ENCODE results near the gene PABPN1L. TPM values are rescaled to one million over a fixed set of nuclear protein-coding genes. Genes with fewer than 3 reads are reported as not detected.

Gene PABPN1L
- total and polyA plus RNA-seq, 2 of the 8 experiments (the other 6 are each of a cell fraction or from before 2014, with no cell fraction given) = not detected

DNA sequence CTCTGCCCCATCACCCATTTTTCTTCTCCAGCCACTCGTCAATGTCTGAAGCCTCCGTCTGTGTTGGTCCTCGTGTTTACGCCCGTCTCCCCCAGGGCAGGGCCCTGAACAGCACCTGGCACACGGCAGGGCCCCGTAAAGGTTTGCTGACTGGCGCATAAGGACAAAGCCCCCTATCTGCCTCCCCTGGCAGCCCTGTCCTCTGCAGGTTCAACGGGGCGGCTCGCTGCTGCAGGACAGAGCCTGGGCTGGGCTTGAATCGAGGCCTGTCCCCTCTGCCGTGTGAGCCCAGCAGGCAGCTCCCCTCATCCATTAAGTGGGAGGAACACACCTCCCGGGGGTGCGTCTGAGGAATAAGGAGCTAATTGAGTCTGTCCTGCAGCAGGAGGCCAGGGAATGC, 46.1 kb upstream of the PABPN1L start:
- H4K91ac ChIP-seq (replicated peaks; ENCODE audit: insufficient read length, low read length) = peak overlapping the region; percentile 47
- H2AFZ ChIP-seq (ENCODE audit: low read length) = no peak overlapping the region
- DNase-seq (ENCODE audit: low read depth in 1 of 2, low spot score in 2 of 2) (no peak), FAIRE-seq (no peak)
- no peak overlapping the region; the same call in 1 of the 2 replicates for H2BK12ac ChIP-seq (ENCODE audit: low read depth, low read length)
- no peak overlapping the region for H2BK15ac ChIP-seq (ENCODE audit: low read length)
- no peaks in the 10 kb centered on the region for H3K36me3 ChIP-seq (ENCODE audit: control insufficient read depth in 2 of 4, insufficient read depth in 4 of 4, low read length in 3 of 4)
- TF ChIP-seq BCL11A (IDR thresholded peaks at IDR 0.05; ENCODE audit: low read depth in 2 of 2, low read length in 2 of 2) (no peak), SP2 (IDR thresholded peaks at IDR 0.05; ENCODE audit: low read length) (no peak), EGR1 (IDR thresholded peaks at IDR 0.05; ENCODE audit: borderline replicate concordance, low read depth, low read length) (no peak), GTF2F1 (IDR thresholded peaks at IDR 0.05; ENCODE audit: borderline replicate concordance, low read depth, low read length) (no peak), TAF1 (IDR thresholded peaks at IDR 0.05; ENCODE audit: low read depth, low read length) (no peak), CREB1 (IDR thresholded peaks at IDR 0.05) (no peak), FOSL1 (IDR thresholded peaks at IDR 0.05; ENCODE audit: insufficient read depth, low read depth, low read length) (no peak), SIX5 (IDR thresholded peaks at IDR 0.05; ENCODE audit: low read depth, low read length) (no peak), CHD1 (IDR thresholded peaks at IDR 0.05; ENCODE audit: low read depth, low read length) (no peak), NANOG (IDR thresholded peaks at IDR 0.05; ENCODE audit: insufficient read depth, low read depth, low read length, poor library complexity, severe bottlenecking) (no peak)
- no peak overlapping the region for H2AK5ac ChIP-seq (ENCODE audit: low read depth, low read length)
- POLR2A ChIA-PET (ENCODE audit: partially characterized antibody) = no interaction called here
- no peak overlapping the region for H3K4me3 ChIP-seq (ENCODE audit: extremely low read depth in 1 of 4, insufficient read depth in 2 of 4, low read depth in 3 of 4, low read length in 4 of 4)
- no peak overlapping the region for H3K23ac ChIP-seq (ENCODE audit: insufficient read length)
- no peaks in the 10 kb centered on the region for H3K79me2 ChIP-seq (ENCODE audit: control insufficient read depth in 1 of 2, insufficient read depth in 2 of 2, low read length in 2 of 2)
- no peak overlapping the region for H3K27ac ChIP-seq (ENCODE audit: low read depth, low read length)
- H3K4ac ChIP-seq (replicated peaks; ENCODE audit: insufficient read length, low read depth, low read length) = no peak overlapping the region
- CTCF ChIA-PET (ENCODE audit: partially characterized antibody) = interaction anchor here (0.6 to 1.3 kb wide), 2 partner anchors 23 to 683 kb away, joined by 3 to 4 read pairs; no protein-coding TSS in a partner anchor
- H3K9ac ChIP-seq (replicated peaks in 1 of 4; ENCODE audit: extremely low read depth in 1 of 4, low read depth in 3 of 4, low read length in 3 of 4) = no peak overlapping the region
- 88% methylated on average over 15 of the region's 15 CpGs; no CpG with 5 or more reads in 1 of the 2 experiments for WGBS, 2 experiments (ENCODE audit: extremely low coverage in 1 of 2, insufficient coverage in 1 of 2, insufficient read length in 1 of 2, insufficient replicate concordance in 2 of 2, low coverage in 1 of 2, low lambda C conversion rate in 2 of 2, missing lambda C conversion rate in 1 of 2)
- no peak overlapping the region for H4K8ac ChIP-seq (ENCODE audit: extremely low read depth, insufficient read depth, low read length)
- no peaks in the 10 kb centered on the region; a peak in 1 of 4 replicates for H3K9me3 ChIP-seq (ENCODE audit: insufficient read depth in 2 of 2, low read depth in 1 of 2, low read length in 1 of 2)
- H3K56ac ChIP-seq (replicated peaks; ENCODE audit: insufficient read length, low read depth, low read length) = no peak overlapping the region
- H3K14ac ChIP-seq (ENCODE audit: insufficient read length) = no peak overlapping the region
- no peak overlapping the region for H2BK120ac ChIP-seq (replicated peaks; ENCODE audit: low read depth, low read length)
- peaks cover 0 to 11% of the 10 kb centered on the region in 2 experiments for H4K20me1 ChIP-seq (replicated peaks in 1 of 2; ENCODE audit: control insufficient read depth in 1 of 2, insufficient read depth in 2 of 2, low read length in 2 of 2)
- H2BK20ac ChIP-seq (ENCODE audit: low read length) = no peak overlapping the region
- no peaks in the 10 kb centered on the region for H3K27me3 ChIP-seq (replicated peaks in 1 of 4; ENCODE audit: control insufficient read depth in 3 of 4, extremely low read depth in 1 of 4, insufficient read depth in 3 of 4, low read length in 3 of 4)
- peaks cover 0 to 4% (median 0%) of the 10 kb centered on the region in 4 experiments; a peak in 3 of 7 replicates for H3K4me1 ChIP-seq (replicated peaks in 1 of 4; ENCODE audit: control insufficient read depth in 3 of 4, insufficient read depth in 4 of 4, low read length in 3 of 4)
- no peaks in the 10 kb centered on the region; the same call in 1 of the 2 replicates for H3K23me2 ChIP-seq (ENCODE audit: low read depth, low read length)
- H3K4me2 ChIP-seq (ENCODE audit: insufficient read depth in 1 of 2, low read depth in 2 of 2, low read length in 2 of 2) = no peak overlapping the region
- no peak overlapping the region for H4K5ac ChIP-seq (ENCODE audit: insufficient read length, low read depth, low read length)
- no peaks in the 10 kb centered on the region; the same call in none of the 2 replicates for H3K79me1 ChIP-seq (ENCODE audit: low read depth, low read length)
- no peak overlapping the region for H2BK5ac ChIP-seq (ENCODE audit: low read depth, low read length)
- no peak overlapping the region for H3K18ac ChIP-seq (ENCODE audit: extremely low read depth, low read length)

All from H1 (cell line).